Common myeloid progenitor, CD34-positive (primary cell): Measurements from ENCODE around the gene HOXA10.

ENCODE experiments used
- CTCF ChIA-PET: fragments of 350-600 bp; sonication (Branson Sonifier 250); formaldehyde crosslinking; loops from one replicate; lab custom pipeline; 2021; ENCODE audit warnings: antibody characterized with exemption; lab: Charles Lee
- POLR2A ChIA-PET: fragments of 350-600 bp; sonication (Branson Sonifier 250); formaldehyde crosslinking; loops from one replicate; lab custom pipeline; 2021; ENCODE audit warnings: antibody characterized with exemption; lab: Charles Lee
- DNase-seq, 3 donors: peaks; one replicate each; pipeline versions ENCODE4 v3.0.0 to v3.0.0-alpha.2; 2013
- H3K27ac ChIP-seq, 2 experiments: 1 replicate in 1 of 2; 2 replicates in 1 of 2; pipeline ENCODE4 v1.7.0; 2013; ENCODE audit warnings: inconsistent platforms in 2 of 2, low read length in 2 of 2, mild to moderate bottlenecking in 2 of 2, low read depth in 1 of 2, moderate library complexity in 1 of 2; ENCODE audit not compliant: severe bottlenecking in 2 of 2, insufficient read depth in 1 of 2, poor library complexity in 1 of 2
- H3K27me3 ChIP-seq, 5 experiments: replicated peaks in 2 of 5; 1 replicate in 3 of 5; 2 replicates in 2 of 5; pipeline versions ENCODE4 v1.6.1 to v1.7.0; 2013; ENCODE audit warnings: low read length in 4 of 5, mild to moderate bottlenecking in 2 of 5, moderate library complexity in 2 of 5, inconsistent platforms in 1 of 5; ENCODE audit not compliant: insufficient read depth in 5 of 5, control insufficient read depth in 4 of 5
- H3K36me3 ChIP-seq, 4 experiments: 1 replicate in 2 of 4; 2 replicates in 2 of 4; pipeline versions ENCODE4 v1.6.1 to v1.7.0; 2013; ENCODE audit warnings: low read length in 3 of 4, control low read depth in 1 of 4, mild to moderate bottlenecking in 1 of 4; ENCODE audit not compliant: control insufficient read depth in 4 of 4, insufficient read depth in 4 of 4
- H3K4me1 ChIP-seq, 4 experiments: 1 replicate in 3 of 4; 2 replicates in 1 of 4; pipeline versions ENCODE4 v1.6.1 to v1.7.1; 2013; ENCODE audit warnings: low read length in 3 of 4, mild to moderate bottlenecking in 3 of 4, control low read depth in 1 of 4, inconsistent platforms in 1 of 4, moderate library complexity in 1 of 4; ENCODE audit not compliant: control insufficient read depth in 4 of 4, insufficient read depth in 4 of 4; ENCODE audit errors: control extremely low read depth in 1 of 4
- H3K4me3 ChIP-seq, 7 experiments: 1 replicate in 4 of 7; 2 replicates in 3 of 7; pipeline versions ENCODE4 v1.5.1 to v1.7.0; 2013; ENCODE audit warnings: mild to moderate bottlenecking in 7 of 7, low read length in 6 of 7, moderate library complexity in 6 of 7, inconsistent platforms in 2 of 7, low read depth in 2 of 7, control low read depth in 1 of 7; ENCODE audit not compliant: insufficient read depth in 4 of 7, control insufficient read depth in 1 of 7; ENCODE audit errors: extremely low read depth in 1 of 7
- H3K9me3 ChIP-seq, 5 experiments: 1 replicate in 4 of 5; 2 replicates in 1 of 5; pipeline versions ENCODE4 v1.6.1 to v1.7.1; 2013; ENCODE audit warnings: low read length in 4 of 5, mild to moderate bottlenecking in 2 of 5, inconsistent platforms in 1 of 5, low read depth in 1 of 5, moderate library complexity in 1 of 5; ENCODE audit not compliant: control insufficient read depth in 4 of 5, insufficient read depth in 2 of 5; ENCODE audit errors: control extremely low read depth in 1 of 5
- WGBS: methylation state at CpG from one replicate; pipeline ENCODE4 v1.1.5; 2013; ENCODE audit not compliant: insufficient coverage; 5-methylcytosine and 5-hydroxymethylcytosine counted together

The HOXA10 gene

DNA sequence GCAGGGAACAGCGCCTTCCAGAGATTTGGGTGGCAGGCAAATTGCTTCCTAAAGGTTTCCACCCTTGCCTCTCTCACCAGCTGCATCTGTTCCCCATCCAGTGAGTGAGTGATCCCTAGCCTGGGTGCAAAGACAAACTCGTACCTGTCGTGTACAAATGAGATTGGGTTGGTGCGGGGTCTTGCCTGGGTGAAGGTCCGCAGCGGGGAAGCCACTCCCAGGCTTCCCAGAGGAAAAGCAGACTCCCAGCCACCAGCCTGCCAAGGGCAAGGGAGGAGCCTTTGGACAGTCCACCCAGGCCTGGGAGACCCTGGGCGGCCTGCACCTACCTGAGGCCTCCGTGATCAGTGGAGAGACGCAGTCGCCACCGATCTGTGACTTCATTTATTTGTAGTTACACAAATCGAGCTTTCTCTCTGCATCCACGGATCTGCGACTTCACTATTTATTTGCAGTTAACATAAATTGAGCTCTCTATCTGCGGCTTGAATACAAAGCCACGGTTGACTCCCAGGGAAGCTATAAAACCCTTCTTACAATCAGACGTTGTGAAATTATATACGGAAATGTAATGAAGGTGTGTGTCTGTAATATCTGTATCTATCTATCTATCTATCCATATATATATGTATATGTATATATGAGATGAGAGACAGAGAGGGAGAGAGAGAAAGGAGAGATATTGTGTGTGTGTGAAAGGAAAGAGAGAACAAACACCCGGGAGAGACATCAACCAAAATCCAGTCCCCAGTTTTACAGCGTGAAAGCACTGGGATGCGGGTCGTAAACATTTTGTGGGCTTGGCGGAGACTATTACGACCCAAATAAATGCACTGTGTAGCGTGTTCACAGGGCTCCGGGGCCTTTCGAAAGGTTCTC is 14.6 kb downstream of the HOXA10 start:
- DNase-seq: peak in 1 of 3 donors; percentile 63
- POLR2A ChIA-PET: interaction anchor here (0.8 to 1.4 kb wide), 6 partner anchors 9 to 960 kb away, joined by 3 to 4 read pairs (median 3); no protein-coding TSS in a partner anchor
- Histone ChIP-seq H3K36me3 (peaks cover 0 to 39% (median 11%) of the 10 kb centered on the region in 4 experiments), H3K27ac (peak overlapping the region; percentile 86 to 96), H3K4me1 (peaks cover 14 to 79% (median 70%) of the 10 kb centered on the region in 4 experiments), H3K4me3 (peak overlapping the region; percentile 6 to 100 (median 88)), H3K27me3 (no peaks in the 10 kb centered on the region), H3K9me3 (no peaks in the 10 kb centered on the region)
- 5% methylated on average over 20 of the region's 27 CpGs for WGBS
- CTCF ChIA-PET: interaction anchor here (0.6 to 4.1 kb wide), 17 partner anchors 9 to 1266 kb away, joined by 3 to 41 read pairs (median 6); partner anchors contain the start of genes HOXA10, HOXA11 and HOXA6

- DNase-seq: peak in 1 of 3 donors; percentile 41
- CTCF ChIA-PET: interaction anchor here (0.6 to 4.1 kb wide), 23 partner anchors 9 to 1265 kb away, joined by 3 to 41 read pairs (median 5); partner anchors contain the start of genes HOXA10, HOXA11 and HOXA6
- POLR2A ChIA-PET: interaction anchor here (0.8 to 1.4 kb wide), 7 partner anchors 10 to 959 kb away, joined by 3 to 4 read pairs (median 3); no protein-coding TSS in a partner anchor
- WGBS: 4% methylated on average over 28 of the region's 35 CpGs
- H3K9me3 ChIP-seq: no peaks in the 10 kb centered on the region
- H3K4me1 ChIP-seq: peaks cover 14 to 81% (median 76%) of the 10 kb centered on the region in 4 experiments
- peak overlapping the region; percentile 86 to 96 for H3K27ac ChIP-seq
- H3K36me3 ChIP-seq: peaks cover 0 to 37% (median 7%) of the 10 kb centered on the region in 4 experiments
- no peaks in the 10 kb centered on the region for H3K27me3 ChIP-seq
- peak overlapping the region in 6 of 7 experiments; percentile 32 to 100 (median 88) for H3K4me3 ChIP-seq
Measured at GRCh38 chr7:27158436-27159265, 15.5 kb downstream of the HOXA10 start.

DNA sequence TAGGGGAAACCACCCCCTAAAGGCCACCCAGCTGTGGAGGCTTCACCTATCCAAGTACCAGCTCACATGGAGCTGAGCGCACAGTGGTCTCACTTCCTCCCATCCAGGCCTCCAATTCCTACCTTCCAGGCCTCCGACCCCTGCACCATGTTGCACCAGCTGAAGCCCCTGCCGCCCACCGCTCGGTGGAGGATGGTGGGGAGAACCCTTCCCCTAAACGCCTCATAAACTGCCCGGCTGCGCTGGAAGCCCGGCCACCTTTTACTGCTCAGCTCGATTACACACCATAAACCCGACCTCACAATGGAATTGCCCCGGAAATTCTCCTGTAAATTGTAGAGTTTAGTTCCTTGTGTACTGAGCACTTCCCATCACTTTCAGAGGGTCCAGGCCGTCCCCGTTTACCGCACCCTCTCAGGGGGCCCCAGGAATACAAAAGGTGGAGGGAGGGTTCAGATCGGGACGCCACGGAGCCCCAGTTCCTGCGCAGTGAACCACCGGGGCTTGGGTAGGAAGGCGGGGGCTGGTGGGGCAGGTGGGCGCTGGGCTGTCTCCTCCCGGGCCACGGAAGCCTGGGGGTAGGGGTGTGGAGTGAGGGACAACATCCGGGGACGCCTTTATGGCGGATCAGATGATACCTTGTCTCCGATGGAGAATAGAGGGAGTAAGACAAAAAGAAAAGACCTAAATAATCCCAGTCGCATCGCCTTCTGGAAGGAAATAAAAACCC is 16.3 kb downstream of the HOXA10 start:
- peak overlapping the region in 6 of 7 experiments; percentile 32 to 100 (median 88) for H3K4me3 ChIP-seq
- ChIA-PET CTCF (interaction anchor here (0.7 to 4.1 kb wide), 17 partner anchors 8 to 1265 kb away, joined by 3 to 41 read pairs (median 6); partner anchors contain the start of gene HOXA9), POLR2A (interaction anchor here (1.0 to 1.6 kb wide), 3 partner anchors 8 to 788 kb away, joined by 3 to 9 read pairs (median 4); partner anchors contain the start of gene HOXA9)
- no peaks in the 10 kb centered on the region for H3K27me3 ChIP-seq
- H3K27ac ChIP-seq: peak overlapping the region; percentile 86 to 96
- H3K9me3 ChIP-seq: no peaks in the 10 kb centered on the region
- H3K4me1 ChIP-seq: peaks cover 11 to 88% (median 79%) of the 10 kb centered on the region in 4 experiments
- DNase-seq: peak in 1 of 3 donors; percentile 63
- 10% methylated on average over 18 of the region's 30 CpGs for whole genome bisulfite sequencing
- peaks cover 0 to 29% (median 3%) of the 10 kb centered on the region in 4 experiments for H3K36me3 ChIP-seq

DNA sequence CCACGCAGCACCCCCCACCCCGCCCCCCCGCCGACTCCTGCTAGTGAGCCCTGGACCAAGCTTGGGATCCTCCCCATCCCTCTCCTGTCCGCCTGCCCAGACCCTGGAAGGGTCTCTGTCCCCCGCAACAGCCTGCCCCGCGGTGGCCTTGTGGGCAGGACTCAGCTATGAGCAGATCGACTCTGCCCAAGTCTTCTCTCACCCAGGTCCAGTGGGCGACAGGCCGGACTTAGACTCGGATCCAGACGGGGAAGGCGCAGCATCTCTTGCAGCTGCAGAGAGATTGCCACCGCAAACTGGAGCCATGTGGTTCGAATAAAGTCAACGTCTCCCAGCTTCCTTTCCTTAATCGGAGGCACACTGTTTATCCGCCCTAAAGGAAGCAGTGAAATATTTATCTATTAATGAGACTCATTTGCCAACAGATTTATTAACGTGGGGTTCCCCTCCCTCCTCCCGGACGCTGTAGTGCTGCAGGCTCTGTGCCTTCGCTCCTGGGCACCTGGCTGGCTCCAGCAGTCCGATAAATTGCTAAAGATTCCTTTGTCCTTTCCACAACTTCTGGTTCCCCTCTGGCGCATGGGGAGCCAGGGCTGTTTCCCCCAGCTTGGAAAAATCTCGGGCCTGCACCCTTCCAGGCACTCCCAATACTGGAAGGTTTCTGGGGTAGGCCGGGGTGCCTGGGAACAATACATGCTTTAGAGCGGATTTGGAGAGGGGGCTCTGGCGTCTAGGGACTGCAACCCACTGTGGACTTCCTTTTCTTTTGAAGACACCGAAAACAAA is 17.0 kb downstream of the HOXA10 start:
- DNase-seq: peak in 1 of 3 donors; percentile 72
- peak overlapping the region; percentile 86 to 96 for H3K27ac ChIP-seq
- POLR2A ChIA-PET: interaction anchor here (0.9 to 1.6 kb wide), 3 partner anchors 9 to 781 kb away, joined by 3 to 9 read pairs (median 3); partner anchors contain the start of genes HOXA4 and HOXA9

GRCh38 chr7:27156508-27156898 is 17.6 kb downstream of the HOXA10 start, which contains the start of gene HOXA7:
Gene HOXA7, minus strand, starts transcription at chr7:27156675. Its CDS starts 130 bp downstream, at chr7:27156545.
- Histone ChIP-seq H3K9me3 (no peaks in the 10 kb centered on the region), H3K4me3 (peak within 1 kb of the TSS; percentile 32 to 100 (median 82)), H3K27ac (peak within 1 kb of the TSS; percentile 86 to 96), H3K36me3 (peaks cover 0 to 17% (median 0%) of the 10 kb centered on the region in 4 experiments), H3K27me3 (no peaks in the 10 kb centered on the region), H3K4me1 (peaks cover 4 to 85% (median 76%) of the 10 kb centered on the region in 4 experiments)
- ChIA-PET CTCF (interaction anchor here (0.7 to 4.1 kb wide), 15 partner anchors 9 to 1263 kb away, joined by 3 to 41 read pairs (median 6); partner anchors contain the start of gene HOXA9), POLR2A (interaction anchor here (0.9 to 1.6 kb wide), 4 partner anchors 9 to 957 kb away, joined by 3 to 9 read pairs (median 3); partner anchors contain the start of genes HOXA4 and HOXA9)
- 0% methylated on average over 14 of the region's 33 CpGs for WGBS
- DNase-seq: peak; percentile 83 to 94 (median 92)

More for the DNA sequence above, 17.0 kb downstream of the HOXA10 start:
- Histone ChIP-seq H3K27me3 (no peaks in the 10 kb centered on the region), H3K4me1 (peaks cover 4 to 89% (median 79%) of the 10 kb centered on the region in 4 experiments), H3K9me3 (no peaks in the 10 kb centered on the region), H3K4me3 (peak overlapping the region; percentile 28 to 100 (median 82)), H3K36me3 (peaks cover 0 to 21% (median 0%) of the 10 kb centered on the region in 4 experiments)
- WGBS: 3% methylated on average over 19 of the region's 30 CpGs
- CTCF ChIA-PET: interaction anchor here (0.7 to 4.1 kb wide), 17 partner anchors 9 to 1264 kb away, joined by 3 to 41 read pairs (median 6); partner anchors contain the start of gene HOXA9
